A549 (cell line): Measurements from ENCODE around the gene WDR35. TPM values are rescaled to one million over a fixed set of nuclear protein-coding genes. Genes with fewer than 3 reads are reported as not detected.

Experiments
- ATAC-seq, 2 experiments: fragments of 200-7000 bp in 1 of 2; fragments of >200 bp in 1 of 2; cut with Nextera tagmentation in 1 of 2; cut with Tn5 transposase in 1 of 2; 3 replicates each; pipeline versions ENCODE4 v1.8.0 to v1.9.1; 2018 to 2020; ENCODE audit warnings: mild to moderate bottlenecking in 1 of 2, moderate library complexity in 1 of 2
- CTCF ChIA-PET: fragments of 300-600 bp; sonication (Branson Sonifier 250); formaldehyde crosslinking; extraction: SDS; loops from one replicate; lab custom pipeline; 2021; ENCODE audit warnings: antibody characterized with exemption, inconsistent platforms; lab: Yijun Ruan, JAX
- POLR2A ChIA-PET: fragments of 350-600 bp; formaldehyde crosslinking; extraction: SDS; loops from one replicate; lab custom pipeline; 2021; ENCODE audit warnings: antibody characterized with exemption, inconsistent platforms; lab: Yijun Ruan, JAX
- DNase-seq, 2 experiments: peaks; one replicate each; pipeline versions ENCODE4 v3.0.0 to v3.0.0-alpha.2; 2011 to 2016; ENCODE audit warnings: low read depth in 1 of 2, low spot score in 1 of 2
- FAIRE-seq: peaks from 2 replicates; lab custom pipeline; 2011; peaks lifted over from hg19 to GRCh38; lab: Jason Lieb, UNC
- H3K27ac ChIP-seq, 2 experiments: fragments of >200 bp; sonication (Bioruptor Twin); formaldehyde crosslinking; 3 replicates each; pipeline ENCODE4 v1.5.1; 2016 to 2017
- H3K4me1 ChIP-seq: fragments of >200 bp; sonication (Bioruptor Twin); formaldehyde crosslinking; 3 replicates; pipeline ENCODE4 v1.6.1; 2016
- H3K4me2 ChIP-seq: fragments of >200 bp; sonication (Bioruptor Twin); formaldehyde crosslinking; 3 replicates; pipeline ENCODE4 v1.6.1; 2016
- H3K4me3 ChIP-seq: fragments of >200 bp; sonication (Bioruptor Twin); formaldehyde crosslinking; 3 replicates; pipeline ENCODE4 v1.5.1; 2016
- H3K9me3 ChIP-seq: fragments of >200 bp; sonication (Bioruptor Twin); formaldehyde crosslinking; 3 replicates; pipeline ENCODE4 v1.6.1; 2016
- CEBPB ChIP-seq, 2 experiments: fragments of >200 bp in 1 of 2; sonication (Bioruptor Twin) in 1 of 2; formaldehyde crosslinking in 1 of 2; IDR thresholded peaks; 2 replicates each; pipeline ENCODE4 v1.6.1; 2012 to 2016
- CHD2 ChIP-seq: fragments of 150-350 bp; IDR thresholded peaks from 2 replicates; pipeline ENCODE4 v1.6.1; 2014; ENCODE audit warnings: low read length; ENCODE audit not compliant: partially characterized antibody
- CHD4 ChIP-seq: fragments of 200-600 bp; sonication (generic); IDR thresholded peaks from 2 replicates; pipeline ENCODE4 v1.6.1; 2016; ENCODE audit warnings: antibody characterized with exemption, mild to moderate bottlenecking, borderline replicate concordance
- E2F6 ChIP-seq: IDR thresholded peaks from 2 replicates; pipeline ENCODE4 v1.6.1; 2012; ENCODE audit warnings: low read depth, borderline replicate concordance
- FOSL2 ChIP-seq, 2 experiments: fragments of 450-650 bp in 1 of 2; fragments of >200 bp in 1 of 2; sonication (Bioruptor Twin) in 1 of 2; formaldehyde crosslinking; IDR thresholded peaks; 2 replicates each; pipeline versions ENCODE4 v1.5.0 to v1.6.1; 2016 to 2020; ENCODE audit warnings: mild to moderate bottlenecking in 1 of 2, moderate library complexity in 1 of 2
- GATA3 ChIP-seq: IDR thresholded peaks from 2 replicates; pipeline ENCODE4 v1.6.1; 2012; ENCODE audit warnings: borderline replicate concordance
- HDAC2 ChIP-seq: fragments of 200-600 bp; sonication (generic); IDR thresholded peaks from 2 replicates; pipeline ENCODE4 v1.6.1; 2016
- HES2 ChIP-seq: fragments of >200 bp; sonication (Bioruptor Twin); formaldehyde crosslinking; IDR thresholded peaks from 2 replicates; pipeline ENCODE4 v1.6.1; 2016
- HMGXB4 ChIP-seq: fragments of 250-450 bp; sonication (Bioruptor Pico); IDR thresholded peaks from 2 replicates; pipeline ENCODE4 v1.5.0; 2021; ENCODE audit warnings: mild to moderate bottlenecking, moderate library complexity, borderline replicate concordance
- JUN ChIP-seq, 2 experiments: fragments of >200 bp; sonication (Bioruptor Twin); formaldehyde crosslinking; IDR thresholded peaks; 2 replicates in 1 of 2; 3 replicates in 1 of 2; pipeline ENCODE4 v1.6.1; 2016 to 2017
- MAX ChIP-seq: IDR thresholded peaks from 2 replicates; pipeline ENCODE4 v1.6.1; 2012
- TP53 ChIP-seq: fragments of 250-450 bp; sonication (Bioruptor Pico); IDR thresholded peaks from 2 replicates; pipeline ENCODE4 v1.5.0; 2021; ENCODE audit warnings: mild to moderate bottlenecking, moderate library complexity
- WGBS: methylation state at CpG from one replicate; pipeline ENCODE4 v1.1.6; 2017; ENCODE audit errors: missing lambda C conversion rate; 5-methylcytosine and 5-hydroxymethylcytosine counted together
- polyA plus RNA-seq, 4 experiments: library from polyadenylated mRNA; depleted of rRNA in 3 of 4; stranded (reverse); fragments of >200 nt; fragmentation: RNase III in 1 of 4; extraction: RNeasy Plus Mini Kit Qiagen cat#74134 plus additional on column Dnase treatment in 1 of 4; gene quantifications; 2 replicates in 3 of 4; 3 replicates in 1 of 4; pipeline ENCODE4 v1.2.3, GENCODE V29; 2011 to 2017
- TF ChIP-seq, protein P1 (sequence below): IDR thresholded peaks from 2 replicates; pipeline ENCODE4 v1.6.1; 2012

The WDR35 gene
- polyA plus RNA-seq, 2 of the 4 experiments (the other 2 are of a cell fraction) = 12.1 to 28.5 TPM

- TF ChIP-seq HES2 (no peak), TP53 (no peak), HDAC2 (no peak)
- CTCF ChIA-PET = interaction anchor here (0.6 to 8.6 kb wide), 10 partner anchors 10 to 180 kb away, joined by 3 to 146 read pairs (median 4); no protein-coding TSS in a partner anchor
- Histone ChIP-seq H3K4me2 (peak overlapping the region; percentile 84), H3K4me1 (peaks cover 27% of the 10 kb centered on the region; the same call in 2 of the 3 replicates), H3K9me3 (peaks cover 10% of the 10 kb centered on the region), H3K4me3 (peak overlapping the region; percentile 65), H3K27ac (peak overlapping the region; percentile 84 to 93; a peak in 5 of 6 replicates)
- no peak for FAIRE-seq
- DNase-seq = no peak
- ATAC-seq = no peak; a peak in 1 of 6 replicates
- POLR2A ChIA-PET = interaction anchor here (1.0 to 1.9 kb wide), 2 partner anchors 22 to 40 kb away, joined by 4 to 5 read pairs; partner anchors contain the start of genes LAPTM4A and WDR35
- WGBS = 94% methylated on average over 14 of the region's 14 CpGs
These were observed 21.5 kb upstream of the WDR35 start for GRCh38 chr2:20011276-20012031.

DNA sequence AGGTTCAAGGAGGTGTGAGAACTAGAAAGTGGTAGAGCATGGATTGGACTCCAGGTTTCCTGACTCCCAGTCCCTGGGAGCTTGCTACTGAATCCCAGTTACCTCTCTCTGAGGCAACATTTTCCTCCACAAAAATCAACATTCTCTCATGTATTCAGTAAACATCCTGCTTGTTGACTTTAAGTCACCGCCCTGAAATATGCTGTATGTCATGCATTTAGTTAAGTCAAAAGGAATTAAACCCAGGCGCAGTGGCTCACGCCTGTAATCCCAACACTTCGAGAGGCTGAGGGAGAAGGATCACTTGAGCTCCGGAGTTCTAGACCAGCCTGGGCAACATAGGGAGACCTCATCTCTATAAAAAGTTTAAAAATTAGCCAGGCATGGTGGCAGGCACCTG, 18.8 kb upstream of the WDR35 start:
- no peak for FAIRE-seq
- no peak overlapping the region for H3K4me3 ChIP-seq
- H3K9me3 ChIP-seq = no peaks in the 10 kb centered on the region
- H3K27ac ChIP-seq = peak overlapping the region; percentile 22 to 41; a peak in 4 of 6 replicates
- peak overlapping the region; percentile 69 for H3K4me2 ChIP-seq
- H3K4me1 ChIP-seq = peaks cover 27% of the 10 kb centered on the region; the same call in 2 of the 3 replicates
- peak in 1 of 2 experiments; percentile 91 for DNase-seq
- ChIA-PET POLR2A (no interaction called here), CTCF (interaction anchor here (1.1 kb wide), 1 partner anchor 47 kb away, joined by 3 read pairs; no protein-coding TSS in a partner anchor)
- TF ChIP-seq MAX (peak; percentile 57), CHD2 (no peak), FOSL2 (IDR thresholded peaks at IDR 0.05) (no peak), FOSL2 (CRISPR knock-in tag; IDR thresholded peaks at IDR 0.05) (peak; percentile 63), GATA3 (0 out of 2 replicates have a peak, but pooled peaks have one; percentile 19), CEBPB (IDR thresholded peaks at IDR 0.05) (peak in 1 of 2 experiments; percentile 49; a peak in 1 of 4 replicates)
- TF ChIP-seq, protein P1, sequence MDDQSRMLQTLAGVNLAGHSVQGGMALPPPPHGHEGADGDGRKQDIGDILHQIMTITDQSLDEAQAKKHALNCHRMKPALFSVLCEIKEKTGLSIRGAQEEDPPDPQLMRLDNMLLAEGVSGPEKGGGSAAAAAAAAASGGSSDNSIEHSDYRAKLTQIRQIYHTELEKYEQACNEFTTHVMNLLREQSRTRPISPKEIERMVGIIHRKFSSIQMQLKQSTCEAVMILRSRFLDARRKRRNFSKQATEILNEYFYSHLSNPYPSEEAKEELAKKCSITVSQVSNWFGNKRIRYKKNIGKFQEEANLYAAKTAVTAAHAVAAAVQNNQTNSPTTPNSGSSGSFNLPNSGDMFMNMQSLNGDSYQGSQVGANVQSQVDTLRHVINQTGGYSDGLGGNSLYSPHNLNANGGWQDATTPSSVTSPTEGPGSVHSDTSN = 0 out of 2 replicates have a peak, but pooled peaks have one; percentile 31
- 10% methylated on average over 5 of the region's 5 CpGs for WGBS
- ATAC-seq = peak; percentile 33 to 67; a peak in 4 of 6 replicates

DNA sequence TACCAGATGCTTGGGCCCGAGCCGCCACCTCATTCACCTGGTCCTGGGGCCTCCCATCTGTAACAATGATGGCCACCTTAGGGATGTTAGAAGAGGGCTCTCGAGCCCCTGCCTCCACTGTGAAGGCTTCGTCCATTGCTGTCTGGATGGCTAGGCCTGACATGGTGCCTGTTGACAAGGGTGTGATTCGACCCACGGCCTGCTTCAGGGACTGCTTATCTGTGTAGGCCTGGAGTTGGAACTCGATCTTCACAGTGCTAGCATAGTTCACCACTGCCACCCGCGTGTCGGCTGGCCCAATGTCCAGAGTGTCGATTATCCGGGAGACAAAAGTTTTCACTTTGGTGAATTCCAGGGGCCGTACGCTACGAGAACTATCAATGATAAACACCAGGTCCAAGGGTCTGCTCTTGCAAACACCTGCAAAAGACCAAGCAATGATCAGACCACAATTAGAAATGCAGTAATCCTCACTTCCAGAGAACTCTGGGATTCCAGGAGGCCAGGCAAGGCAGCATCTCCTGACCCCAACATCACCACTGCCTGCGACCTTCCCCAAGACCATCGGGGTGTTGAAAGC, 16.1 kb upstream of the WDR35 start:
- no peak overlapping the region for H3K27ac ChIP-seq
- ATAC-seq (no peak), FAIRE-seq (no peak), DNase-seq (no peak)
- H3K4me3 ChIP-seq = no peak overlapping the region
- no peaks in the 10 kb centered on the region for H3K9me3 ChIP-seq
- CTCF ChIA-PET = interaction anchor here (1.0 kb wide), 1 partner anchor 10 kb away, joined by 4 read pairs; no protein-coding TSS in a partner anchor
- POLR2A ChIA-PET = interaction anchor here (0.5 kb wide), 1 partner anchor 69 kb away, joined by 4 read pairs; no protein-coding TSS in a partner anchor
- WGBS = 88% methylated on average over 17 of the region's 17 CpGs
- H3K4me1 ChIP-seq = peaks cover 18% of the 10 kb centered on the region; the same call in 2 of the 3 replicates
- H3K4me2 ChIP-seq = no peak overlapping the region
- TF ChIP-seq CHD4 (no peak), HES2 (no peak), HMGXB4 (CRISPR knock-in tag) (no peak), E2F6 (no peak), JUN (IDR thresholded peaks at IDR 0.05) (no peak)
- TF ChIP-seq, protein P1 = no peak
